ENCODE measurements around the gene TTC12. TPM values are rescaled to one million over a fixed set of nuclear protein-coding genes. Genes with fewer than 3 reads are reported as not detected.

Gene TTC12
- total and polyA plus RNA-seq, 9 of the 15 experiments (the other 6 are each of a cell fraction or from before 2014, with no cell fraction given): 5.1 to 19.9 (median 13.4) TPM

DNA sequence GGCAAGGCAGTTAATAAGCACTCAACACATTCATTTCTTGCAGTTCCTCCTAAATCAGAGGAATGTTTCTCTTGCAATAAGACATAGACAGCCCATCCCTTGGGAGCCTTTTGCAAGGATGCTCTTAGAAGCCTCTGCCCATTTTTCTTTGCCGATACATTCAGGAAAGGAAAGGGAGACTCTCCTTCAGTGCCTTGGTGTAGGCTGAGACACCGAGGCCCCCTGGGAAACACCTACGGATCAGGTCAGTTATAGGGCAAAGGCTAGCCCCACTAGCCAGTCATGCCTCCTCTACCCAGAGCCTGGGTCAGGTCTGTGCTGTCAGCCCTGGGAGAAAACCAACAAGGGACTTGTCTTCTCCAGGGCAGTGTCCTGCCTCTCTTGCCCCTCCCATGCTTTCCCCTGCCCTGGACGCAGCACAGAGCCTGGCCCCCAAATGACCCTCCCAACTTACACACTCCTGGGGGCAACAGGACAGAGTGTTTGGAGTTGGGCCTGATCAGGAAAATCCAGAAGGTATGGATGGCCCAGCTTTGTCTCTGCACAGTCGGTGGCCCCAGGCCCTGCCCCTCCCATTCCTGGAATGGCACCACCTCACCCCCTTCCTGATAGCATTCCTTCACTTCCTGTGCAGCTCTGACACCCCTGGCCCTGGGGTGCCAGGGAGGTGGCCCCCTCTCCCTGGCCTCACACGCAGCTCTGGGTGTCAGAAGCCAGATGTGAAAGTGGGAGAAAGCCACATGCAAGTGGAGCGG, 91.5 kb downstream of the TTC12 start:
- Histone ChIP-seq H3K4me2 (ENCODE audit: insufficient read depth, low read length) (no peak overlapping the region), H3K9me3 (replicated peaks; ENCODE audit: control insufficient read depth, insufficient read depth, low read depth, low read length) (no peaks in the 10 kb centered on the region), H3K9ac (ENCODE audit: insufficient read depth in 1 of 2, low read depth in 2 of 2, low read length in 2 of 2) (no peak overlapping the region), H3K27ac (ENCODE audit: extremely low read depth, low read depth, low read length) (no peak overlapping the region), H3K4me1 (replicated peaks in 1 of 2; ENCODE audit: control insufficient read depth in 2 of 2, insufficient read depth in 2 of 2, low read length in 2 of 2) (no peaks in the 10 kb centered on the region), H3K27me3 (ENCODE audit: control insufficient read depth in 2 of 2, insufficient read depth in 2 of 2, low read length in 2 of 2) (peaks cover 0 to 59% of the 10 kb centered on the region in 2 experiments; a peak in 3 of 5 replicates), H3K9me1 (ENCODE audit: control insufficient read depth, insufficient read depth, low read length) (no peaks in the 10 kb centered on the region), H4K20me1 (replicated peaks; ENCODE audit: control insufficient read depth, insufficient read depth, low read length) (peaks cover 3% of the 10 kb centered on the region; the same call in 1 of the 2 replicates), H3K4me3 (no peak overlapping the region), H2AFZ (ENCODE audit: low read depth, low read length) (no peak overlapping the region), H3K36me3 (ENCODE audit: control insufficient read depth, insufficient read depth, low read length) (no peaks in the 10 kb centered on the region), H3K79me2 (ENCODE audit: control insufficient read depth, insufficient read depth, low read length) (no peaks in the 10 kb centered on the region)
- ChIA-PET POLR2A (no interaction called here), CTCF (ENCODE audit: low intra/inter-chr PET ratio) (no interaction called here)
- no peak for DNase-seq (ENCODE audit: extremely low read depth in 1 of 4, low spot score in 3 of 4)
- no peak for FAIRE-seq
- WGBS (ENCODE audit: insufficient coverage, low coverage, missing lambda C conversion rate): 0% methylated on average over 7 of the region's 7 CpGs
- in situ Hi-C loops (cut with MboI): no loop called here
- ATAC-seq: no peak
- TF ChIP-seq HNRNPL (IDR thresholded peaks at IDR 0.05; ENCODE audit: low read depth, low read length) (no peak), ZNF384 (IDR thresholded peaks at IDR 0.05; ENCODE audit: low read depth, low read length) (no peak), SLC30A9 (CRISPR knock-in tag; IDR thresholded peaks at IDR 0.05) (no peak), GATA2 (CRISPR knock-in tag; IDR thresholded peaks at IDR 0.05) (no peak)
- intact Hi-C loops (cut with micrococcal nuclease): no loop called here
- no TSS peak for BruUV-seq (replicated peaks)

GRCh38 chr11:113407163-113407562, 92.8 kb downstream of the TTC12 start:
- Histone ChIP-seq H3K9me1 (ENCODE audit: control insufficient read depth, insufficient read depth, low read length) (no peaks in the 10 kb centered on the region), H3K4me3 (no peak overlapping the region), H3K4me1 (replicated peaks in 1 of 2; ENCODE audit: control insufficient read depth in 2 of 2, insufficient read depth in 2 of 2, low read length in 2 of 2) (no peaks in the 10 kb centered on the region), H3K27ac (ENCODE audit: extremely low read depth, low read depth, low read length) (no peak overlapping the region), H3K9me3 (replicated peaks; ENCODE audit: control insufficient read depth, insufficient read depth, low read depth, low read length) (no peaks in the 10 kb centered on the region), H3K79me2 (ENCODE audit: control insufficient read depth, insufficient read depth, low read length) (no peaks in the 10 kb centered on the region), H3K36me3 (ENCODE audit: control insufficient read depth, insufficient read depth, low read length) (no peaks in the 10 kb centered on the region), H4K20me1 (replicated peaks; ENCODE audit: control insufficient read depth, insufficient read depth, low read length) (peaks cover 7% of the 10 kb centered on the region; the same call in 1 of the 2 replicates), H2AFZ (ENCODE audit: low read depth, low read length) (no peak overlapping the region), H3K27me3 (ENCODE audit: control insufficient read depth in 2 of 2, insufficient read depth in 2 of 2, low read length in 2 of 2) (peaks cover 0 to 56% of the 10 kb centered on the region in 2 experiments; a peak in 3 of 5 replicates), H3K9ac (ENCODE audit: insufficient read depth in 1 of 2, low read depth in 2 of 2, low read length in 2 of 2) (no peak overlapping the region), H3K4me2 (ENCODE audit: insufficient read depth, low read length) (no peak overlapping the region)
- intact Hi-C loops (cut with micrococcal nuclease): no loop called here
- ChIA-PET POLR2A (interaction anchor here (0.6 kb wide), 1 partner anchor 291 kb away, joined by 3 read pairs; no protein-coding TSS in a partner anchor), CTCF (ENCODE audit: low intra/inter-chr PET ratio) (no interaction called here)
- no peak for ATAC-seq
- DNase-seq (ENCODE audit: extremely low read depth in 1 of 4, low spot score in 3 of 4): no peak
- BruUV-seq (replicated peaks): no TSS peak
- WGBS (ENCODE audit: insufficient coverage, low coverage, missing lambda C conversion rate): 0% methylated on average over 3 of the region's 3 CpGs
- no peak for FAIRE-seq
- in situ Hi-C loops (cut with MboI): no loop called here
- TF ChIP-seq, protein P1, sequence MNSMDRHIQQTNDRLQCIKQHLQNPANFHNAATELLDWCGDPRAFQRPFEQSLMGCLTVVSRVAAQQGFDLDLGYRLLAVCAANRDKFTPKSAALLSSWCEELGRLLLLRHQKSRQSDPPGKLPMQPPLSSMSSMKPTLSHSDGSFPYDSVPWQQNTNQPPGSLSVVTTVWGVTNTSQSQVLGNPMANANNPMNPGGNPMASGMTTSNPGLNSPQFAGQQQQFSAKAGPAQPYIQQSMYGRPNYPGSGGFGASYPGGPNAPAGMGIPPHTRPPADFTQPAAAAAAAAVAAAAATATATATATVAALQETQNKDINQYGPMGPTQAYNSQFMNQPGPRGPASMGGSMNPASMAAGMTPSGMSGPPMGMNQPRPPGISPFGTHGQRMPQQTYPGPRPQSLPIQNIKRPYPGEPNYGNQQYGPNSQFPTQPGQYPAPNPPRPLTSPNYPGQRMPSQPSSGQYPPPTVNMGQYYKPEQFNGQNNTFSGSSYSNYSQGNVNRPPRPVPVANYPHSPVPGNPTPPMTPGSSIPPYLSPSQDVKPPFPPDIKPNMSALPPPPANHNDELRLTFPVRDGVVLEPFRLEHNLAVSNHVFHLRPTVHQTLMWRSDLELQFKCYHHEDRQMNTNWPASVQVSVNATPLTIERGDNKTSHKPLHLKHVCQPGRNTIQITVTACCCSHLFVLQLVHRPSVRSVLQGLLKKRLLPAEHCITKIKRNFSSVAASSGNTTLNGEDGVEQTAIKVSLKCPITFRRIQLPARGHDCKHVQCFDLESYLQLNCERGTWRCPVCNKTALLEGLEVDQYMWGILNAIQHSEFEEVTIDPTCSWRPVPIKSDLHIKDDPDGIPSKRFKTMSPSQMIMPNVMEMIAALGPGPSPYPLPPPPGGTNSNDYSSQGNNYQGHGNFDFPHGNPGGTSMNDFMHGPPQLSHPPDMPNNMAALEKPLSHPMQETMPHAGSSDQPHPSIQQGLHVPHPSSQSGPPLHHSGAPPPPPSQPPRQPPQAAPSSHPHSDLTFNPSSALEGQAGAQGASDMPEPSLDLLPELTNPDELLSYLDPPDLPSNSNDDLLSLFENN (IDR thresholded peaks at IDR 0.05; ENCODE audit: low read depth in 2 of 2, low read length in 2 of 2): no peak
- no peak for TF ChIP-seq ZNF175 (CRISPR knock-in tag; IDR thresholded peaks at IDR 0.05; ENCODE audit: low read depth)
- no peak for TF ChIP-seq NRF1 (conservative IDR thresholded peaks at IDR 0.05 in 1 of 2, IDR thresholded peaks at IDR 0.05 in 1 of 2)
- TF ChIP-seq CREB3L1 (IDR thresholded peaks at IDR 0.05; ENCODE audit: borderline replicate concordance, low read depth): no peak
- no peak for TF ChIP-seq MED1 (CRISPR knock-in tag; IDR thresholded peaks at IDR 0.05; ENCODE audit: borderline replicate concordance)
